Pulmonary artery endothelial cell (primary cell): ENCODE data around the gene GMNC. TPM values are rescaled to one million over a fixed set of nuclear protein-coding genes. Genes with fewer than 3 reads are reported as not detected.
A peak's percentile ranks its signal among the peaks of the same experiment; 100 is the strongest.
"Not testable (repeated sequence)": the region's sequence is repeated elsewhere in the genome, so short reads cannot be mapped to it uniquely, and the experiment has no call there.

ENCODE experiments used
- DNase-seq: peaks from one replicate; pipeline ENCODE4 v3.0.0-alpha.2; 2011; ENCODE audit warnings: low read depth, low spot score
- total RNA-seq: library from RNA; depleted of rRNA; stranded (reverse); fragments of >200 nt; gene quantifications from 2 replicates; pipeline ENCODE4 v1.2.3, GENCODE V29; 2014

The GMNC gene, protein sequence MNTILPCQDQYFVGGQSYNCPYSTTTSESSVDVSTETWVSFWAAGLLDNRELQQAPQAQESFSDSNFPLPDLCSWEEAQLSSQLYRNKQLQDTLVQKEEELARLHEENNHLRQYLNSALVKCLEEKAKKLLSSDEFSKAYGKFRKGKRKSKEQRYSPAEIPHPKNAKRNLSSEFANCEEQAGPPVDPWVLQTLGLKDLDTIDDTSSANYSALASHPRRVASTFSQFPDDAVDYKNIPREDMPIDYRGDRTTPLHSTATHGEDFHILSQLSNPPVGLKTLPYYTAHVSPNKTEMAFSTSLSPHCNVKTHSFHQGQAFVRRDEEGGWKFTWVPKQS
- not detected in 2 replicates for total RNA-seq

GRCh38 chr3:190862209-190863118 lies at the start of gene GMNC:
TSS of gene GMNC (minus strand) at chr3:190862694. CDS start at chr3:190862615, 79 bp downstream.
- DNase-seq = peak; percentile 13

DNA sequence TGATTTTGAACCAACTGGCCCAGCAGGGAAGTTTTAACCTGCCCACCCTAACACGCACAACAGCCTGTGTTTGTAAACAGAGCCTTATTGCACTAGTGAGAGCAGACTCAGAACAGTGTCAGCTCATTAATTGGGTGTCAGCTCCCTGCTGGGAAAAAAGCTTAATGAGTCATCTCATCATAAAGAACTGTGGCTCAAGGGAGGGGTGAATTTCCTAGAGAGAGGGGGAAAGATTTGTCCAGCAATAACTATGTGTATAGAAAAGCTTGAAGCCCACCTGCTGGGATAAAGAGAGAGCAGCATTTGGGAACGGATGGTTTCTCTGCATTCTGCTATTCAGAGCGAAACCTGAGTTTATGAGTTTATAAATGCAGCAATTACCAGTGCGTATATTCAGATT lies 48.9 kb upstream of the GMNC start:
- no peak for DNase-seq

DNA sequence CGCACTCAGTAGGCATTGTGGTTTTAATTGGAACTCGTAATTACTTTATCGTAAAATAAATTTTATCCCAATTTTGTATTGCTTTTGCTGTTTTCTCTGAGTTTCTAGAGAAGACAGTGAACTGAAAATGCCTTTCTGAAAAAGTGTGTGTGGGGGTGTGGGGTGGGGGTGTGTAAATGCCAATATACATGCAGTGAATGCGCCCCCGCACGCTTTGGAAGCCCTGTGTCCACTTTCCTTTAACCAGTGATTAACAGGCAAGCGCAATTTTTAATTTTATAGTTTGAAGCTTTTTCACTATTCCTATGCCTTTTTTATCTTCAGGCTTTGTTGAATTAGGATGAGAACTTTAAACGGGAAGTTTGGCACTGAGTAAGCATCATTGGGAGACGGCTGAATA lies 47.4 kb upstream of the GMNC start:
- no peak for DNase-seq

GRCh38 chr3:190903156-190903555 lies 40.7 kb upstream of the GMNC start:
- no peak for DNase-seq

DNA sequence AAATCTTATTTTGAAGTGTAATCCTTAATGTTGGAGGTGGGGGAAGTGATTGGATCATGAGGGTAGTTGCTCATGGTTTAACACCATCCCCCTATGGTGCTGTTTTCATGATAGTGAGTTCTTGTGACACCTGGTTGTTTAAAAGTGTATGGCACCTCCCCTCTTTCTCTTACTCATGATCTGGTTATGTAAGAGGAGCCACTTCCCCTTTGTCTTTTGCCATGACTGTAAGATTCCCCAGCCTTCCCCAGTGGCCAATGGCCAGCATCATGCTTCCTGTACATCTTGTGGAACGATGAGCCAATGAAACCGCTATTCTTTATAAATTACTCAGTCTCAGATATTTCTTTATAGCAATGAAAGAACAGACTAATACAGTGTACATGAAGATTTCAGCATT lies 39.8 kb upstream of the GMNC start:
- no peak for DNase-seq

DNA sequence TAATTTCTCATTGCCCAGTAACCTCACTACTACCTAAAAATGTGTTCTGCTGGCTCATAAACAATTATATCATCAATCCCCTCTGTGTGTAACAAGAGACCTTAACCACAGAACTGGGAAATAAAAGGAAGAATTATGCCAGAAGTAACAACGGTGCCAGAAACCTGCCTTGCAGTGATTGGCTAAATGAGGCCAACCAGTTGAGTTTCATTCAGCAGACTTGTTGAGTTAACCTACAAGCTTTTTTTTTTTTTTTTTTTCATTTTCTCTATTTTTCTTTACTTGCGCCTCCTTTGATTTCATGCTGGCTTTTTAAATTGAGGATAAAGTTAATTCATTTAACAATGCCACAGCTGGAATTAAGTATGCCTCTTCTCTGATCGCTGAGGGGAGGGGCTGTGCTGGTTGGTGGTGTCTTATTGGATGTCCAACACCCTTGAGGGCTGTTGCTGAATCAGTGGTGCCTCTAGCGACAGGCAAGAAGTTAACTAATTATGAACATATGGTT lies 30.0 kb upstream of the GMNC start:
- no peak for DNase-seq

GRCh38 chr3:190886945-190887344 lies 24.5 kb upstream of the GMNC start:
- DNase-seq = no peak

DNA sequence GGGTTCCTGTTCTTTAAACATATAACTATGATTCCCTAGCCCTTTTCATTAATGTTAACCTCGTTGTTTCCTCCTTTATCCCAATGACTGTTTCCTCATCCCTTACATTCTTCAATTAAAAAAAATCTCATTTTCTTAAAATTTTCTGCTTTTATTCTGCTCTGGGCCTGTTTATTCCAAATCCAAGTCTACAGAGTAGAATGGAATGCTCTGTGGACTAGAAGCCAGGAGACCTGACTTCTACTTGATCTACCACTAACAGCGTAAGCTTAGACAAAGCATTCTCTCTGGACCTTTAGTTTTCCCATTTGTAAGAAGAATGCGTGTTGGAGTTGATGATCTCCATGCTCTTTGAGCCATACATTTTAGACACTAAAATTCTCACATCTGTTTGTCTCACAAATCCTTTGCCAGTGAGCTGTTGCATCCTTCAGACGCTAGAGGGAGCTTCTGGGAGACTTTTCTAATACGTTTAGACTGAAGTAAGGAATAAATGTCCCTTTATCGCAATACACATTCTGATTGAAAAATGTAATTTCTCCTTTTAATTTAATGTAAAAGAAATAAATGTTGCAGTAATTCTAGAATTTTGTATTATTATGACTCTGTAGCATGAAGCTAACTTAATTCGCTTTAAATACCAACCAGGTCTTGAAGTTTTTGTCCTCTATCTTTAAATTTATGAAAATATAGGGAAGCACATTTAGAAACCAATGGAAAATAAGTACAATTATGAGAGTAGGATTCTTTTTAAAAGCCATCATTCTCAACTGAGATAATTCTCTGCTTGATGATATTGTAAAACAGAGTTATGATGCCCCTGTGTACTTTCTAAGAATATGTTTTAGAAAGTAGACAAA lies 21.7 kb upstream of the GMNC start:
- peak; percentile 24 for DNase-seq

DNA sequence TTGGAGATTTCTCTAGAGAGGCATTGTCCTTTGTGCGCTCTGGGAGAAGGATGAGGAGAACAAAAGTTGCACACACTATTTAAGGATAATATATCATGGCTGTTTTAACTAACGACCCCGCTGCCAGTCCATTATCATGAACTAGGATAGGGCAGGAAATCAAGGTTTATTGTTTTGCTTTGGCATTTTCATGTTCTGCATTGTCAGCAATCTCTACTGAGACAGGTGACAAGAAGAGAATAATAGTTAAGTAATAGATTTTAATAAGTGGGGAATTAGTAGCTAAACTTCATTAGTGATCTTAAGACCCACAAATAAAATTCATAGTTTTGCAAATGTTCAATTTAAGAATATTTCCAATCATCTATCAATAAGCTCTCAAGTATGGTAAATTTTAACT lies 20.6 kb upstream of the GMNC start:
- DNase-seq = no peak

GRCh38 chr3:190877925-190878324 lies 15.4 kb upstream of the GMNC start:
- DNase-seq = no peak

- DNase-seq = not testable (repeated sequence)
Observed at GRCh38 chr3:190876433-190876832, 13.9 kb upstream of the GMNC start.

DNA sequence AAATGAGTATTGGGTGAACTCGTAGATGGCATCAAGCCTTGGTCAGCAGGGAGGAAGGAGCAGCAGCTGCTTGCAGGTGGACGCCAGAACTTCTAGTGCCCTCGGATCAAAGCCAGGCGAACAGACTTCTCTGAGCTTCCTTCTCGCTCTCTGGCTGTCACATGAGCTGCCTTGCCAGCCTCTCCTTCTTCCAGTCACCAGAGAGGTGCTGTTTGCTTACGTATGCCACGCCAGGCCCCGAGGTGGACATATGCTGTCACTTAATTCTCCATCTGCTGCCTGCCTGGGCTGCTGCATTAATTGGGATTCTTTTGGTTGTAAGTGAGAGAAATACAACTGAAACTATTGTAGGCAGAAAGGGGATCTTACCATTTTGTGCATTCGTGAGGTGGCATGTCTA lies 12.6 kb upstream of the GMNC start:
- DNase-seq = not testable (repeated sequence)

- DNase-seq = no peak
Observed at GRCh38 chr3:190870127-190870526, 7.6 kb upstream of the GMNC start.

DNA sequence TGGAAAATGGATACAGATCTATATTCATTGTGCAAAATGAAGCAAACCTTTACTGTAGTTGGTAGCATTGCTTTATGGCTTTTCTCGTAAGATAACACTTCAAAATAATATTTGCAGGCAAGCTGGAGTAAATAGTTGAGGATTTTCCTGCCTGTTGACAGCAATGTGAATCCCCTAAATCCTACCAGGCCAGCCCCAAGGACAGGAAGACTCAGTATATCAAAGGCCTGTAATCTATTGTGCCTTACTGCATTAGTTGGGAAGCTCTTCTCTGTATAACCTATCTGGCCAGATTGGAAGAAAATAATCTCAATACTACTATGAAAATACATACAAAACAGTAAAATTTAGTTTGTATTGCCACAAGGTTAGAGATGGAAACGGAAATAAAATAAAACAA lies 4.6 kb upstream of the GMNC start:
- no peak for DNase-seq

- no peak for DNase-seq
Observed at GRCh38 chr3:190865828-190866227, 3.3 kb upstream of the GMNC start.

- DNase-seq = no peak
Observed at GRCh38 chr3:190865419-190865818, 2.9 kb upstream of the GMNC start.

GRCh38 chr3:190864002-190864401 lies 1.5 kb upstream of the GMNC start:
- DNase-seq = no peak

DNA sequence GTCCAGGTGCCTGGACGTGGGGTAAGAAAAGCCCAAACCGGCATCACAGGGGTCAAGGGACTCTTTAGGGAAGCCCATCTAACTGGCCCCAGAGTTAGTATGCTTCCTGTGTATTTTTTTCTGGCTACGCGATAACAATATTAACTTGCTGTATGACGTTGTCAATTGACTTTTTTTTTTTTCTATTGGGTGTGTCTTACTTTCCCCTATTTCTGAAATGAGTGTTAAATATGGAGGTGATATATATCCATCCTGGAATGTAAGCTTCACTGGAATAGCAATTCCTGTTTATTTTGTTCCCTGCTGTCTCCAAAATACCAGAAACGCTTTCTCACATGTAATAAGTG lies 598 bp upstream of the GMNC start:
- no peak for DNase-seq

GRCh38 chr3:190860521-190860920 lies 2.0 kb downstream of the GMNC start:
- DNase-seq = no peak

GRCh38 chr3:190855151-190855550 lies 7.3 kb downstream of the GMNC start:
- no peak for DNase-seq

GRCh38 chr3:190854062-190854461 lies 8.4 kb downstream of the GMNC start:
- DNase-seq = no peak

DNA sequence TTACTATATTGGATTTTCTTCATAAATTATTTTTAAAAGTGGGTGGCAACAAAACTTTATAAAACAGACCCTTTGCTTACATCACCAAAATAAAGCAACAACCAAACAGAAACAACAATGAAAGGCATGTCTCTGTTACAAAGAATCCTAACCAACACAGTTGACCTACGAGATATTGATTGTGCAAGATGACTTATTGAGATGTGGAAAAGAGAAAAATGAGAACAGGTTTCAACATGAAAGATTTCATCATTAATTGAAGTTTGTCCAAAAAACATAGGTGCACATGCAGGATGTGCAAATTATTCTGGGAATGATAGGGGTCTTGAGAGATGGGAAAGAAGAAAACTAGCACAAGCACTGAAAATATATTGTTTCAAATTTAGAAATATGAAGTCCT lies 9.0 kb downstream of the GMNC start:
- DNase-seq = no peak
